GM19324 (cell line): ENCODE measurements around the gene HS3ST4.
"Not testable (repeated sequence)": the region's sequence is repeated elsewhere in the genome, so short reads cannot be mapped to it uniquely, and the experiment has no call there.

Source experiments
- ATAC-seq: cut with Tn5 transposase; IDR thresholded peaks from one replicate; pipeline ENCODE4 v1.9.1; 2021; ENCODE audit warnings: mild to moderate bottlenecking, moderate library complexity; ENCODE audit not compliant: unreplicated experiment, low FRiP score

Gene HS3ST4

GRCh38 chr16:26070302-26071100 lies 378.7 kb downstream of the HS3ST4 start:
- ATAC-seq, result no peak

- ATAC-seq, result no peak
Measured at GRCh38 chr16:26071101-26071866, 379.5 kb downstream of the HS3ST4 start.

GRCh38 chr16:26078716-26079355 lies 387.1 kb downstream of the HS3ST4 start:
- ATAC-seq, result no peak

GRCh38 chr16:26087091-26087490 lies 395.3 kb downstream of the HS3ST4 start:
- no peak for ATAC-seq

GRCh38 chr16:26091511-26091910 lies 399.8 kb downstream of the HS3ST4 start:
- no peak for ATAC-seq

GRCh38 chr16:26098206-26098605 lies 406.4 kb downstream of the HS3ST4 start:
- not testable (repeated sequence) for ATAC-seq

- no peak for ATAC-seq
Measured at GRCh38 chr16:26102369-26102768, 410.6 kb downstream of the HS3ST4 start.

- no peak for ATAC-seq
Measured at GRCh38 chr16:26108836-26109505, 417.2 kb downstream of the HS3ST4 start.

- ATAC-seq, result no peak
Measured at GRCh38 chr16:26111900-26112299, 420.1 kb downstream of the HS3ST4 start.

- no peak for ATAC-seq
Measured at GRCh38 chr16:26118575-26118974, 426.8 kb downstream of the HS3ST4 start.

GRCh38 chr16:26120729-26121128 lies 429.0 kb downstream of the HS3ST4 start:
- no peak for ATAC-seq

GRCh38 chr16:26128296-26128695 lies 436.5 kb downstream of the HS3ST4 start:
- no peak for ATAC-seq

- ATAC-seq, result no peak
Measured at GRCh38 chr16:26129997-26130396, 438.2 kb downstream of the HS3ST4 start.

GRCh38 chr16:26133416-26134093 lies 441.8 kb downstream of the HS3ST4 start:
- ATAC-seq, result no peak

- ATAC-seq, result no peak
Measured at GRCh38 chr16:26134588-26134987, 442.8 kb downstream of the HS3ST4 start.

- ATAC-seq, result no peak
Measured at GRCh38 chr16:26137956-26138355, 446.2 kb downstream of the HS3ST4 start.

GRCh38 chr16:26139091-26139490 lies 447.3 kb downstream of the HS3ST4 start:
- no peak for ATAC-seq

GRCh38 chr16:26139884-26140283 lies 448.1 kb downstream of the HS3ST4 start:
- ATAC-seq, result no peak

- ATAC-seq, result no peak
Measured at GRCh38 chr16:26149364-26150190, 457.8 kb downstream of the HS3ST4 start.
